ENCODE data around the gene ALMS1.
"Not testable (repeated sequence)": the region's sequence is repeated elsewhere in the genome, so short reads cannot be mapped to it uniquely, and the experiment has no call there.

Gene ALMS1

GRCh38 chr2:73402386-73403103, 16.9 kb downstream of the ALMS1 start:
- no peak for FAIRE-seq

- no peak for FAIRE-seq
These were observed 17.6 kb downstream of the ALMS1 start for GRCh38 chr2:73403237-73403636.

DNA sequence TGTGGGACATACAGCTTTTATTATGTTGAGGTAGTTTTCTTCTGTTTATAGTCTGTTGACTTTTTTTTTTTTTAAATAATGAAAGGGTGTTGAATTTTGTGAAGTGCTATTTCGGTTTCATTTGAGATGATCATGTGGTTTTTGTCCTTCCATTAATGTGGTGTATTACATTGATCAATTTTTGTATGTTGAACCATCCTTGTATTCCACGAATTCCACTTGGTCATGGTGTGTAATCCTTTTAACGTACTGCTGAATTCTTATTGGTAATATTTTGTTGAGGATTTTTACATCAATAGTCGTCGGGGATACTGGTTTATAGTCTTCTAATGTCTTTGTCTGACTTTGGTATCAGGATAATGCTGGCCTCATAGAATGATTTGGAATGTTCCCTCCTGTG, 18.8 kb downstream of the ALMS1 start:
- FAIRE-seq, result no peak

DNA sequence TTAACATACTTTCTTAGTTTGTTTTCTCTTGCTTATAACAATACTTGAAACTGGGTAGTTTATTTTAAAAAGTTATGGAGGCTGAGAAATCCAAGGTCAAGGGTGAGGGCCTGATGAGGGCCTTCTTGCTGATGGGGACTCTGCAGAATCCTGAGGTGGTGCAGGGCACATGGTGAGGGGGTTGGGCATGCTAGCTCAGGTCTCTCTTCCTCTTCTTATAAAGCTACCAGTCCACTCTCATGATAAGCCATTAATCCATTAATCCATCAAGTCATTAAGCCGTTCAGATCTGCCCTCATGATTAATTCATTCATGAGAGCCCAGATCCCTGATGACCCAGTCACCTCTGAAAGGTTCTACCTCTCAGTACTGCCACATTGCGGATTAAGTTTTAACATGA, 21.4 kb downstream of the ALMS1 start:
- no peak for FAIRE-seq

GRCh38 chr2:73408198-73408597, 22.6 kb downstream of the ALMS1 start:
- no peak for FAIRE-seq

DNA sequence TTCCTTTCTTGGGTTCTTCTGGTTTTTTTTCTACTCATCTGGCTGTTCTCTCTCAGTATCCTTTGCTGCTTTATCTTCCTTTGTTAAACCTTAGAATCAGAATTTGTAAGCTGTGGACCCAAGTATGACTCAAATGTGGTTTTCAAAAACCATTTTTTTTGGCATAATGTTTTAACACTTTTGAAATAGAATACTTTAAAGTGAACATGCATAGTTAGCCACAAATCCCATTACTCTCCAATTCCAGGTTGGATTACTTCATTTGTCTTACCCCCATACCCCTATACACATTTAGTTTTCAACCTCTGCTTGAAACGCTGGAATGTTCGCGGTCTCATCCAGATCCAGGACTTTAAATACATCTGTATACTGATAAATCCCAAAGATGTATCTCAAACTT, 29.1 kb downstream of the ALMS1 start:
- no peak for FAIRE-seq

GRCh38 chr2:73415906-73416305, 30.3 kb downstream of the ALMS1 start:
- FAIRE-seq, result no peak

DNA sequence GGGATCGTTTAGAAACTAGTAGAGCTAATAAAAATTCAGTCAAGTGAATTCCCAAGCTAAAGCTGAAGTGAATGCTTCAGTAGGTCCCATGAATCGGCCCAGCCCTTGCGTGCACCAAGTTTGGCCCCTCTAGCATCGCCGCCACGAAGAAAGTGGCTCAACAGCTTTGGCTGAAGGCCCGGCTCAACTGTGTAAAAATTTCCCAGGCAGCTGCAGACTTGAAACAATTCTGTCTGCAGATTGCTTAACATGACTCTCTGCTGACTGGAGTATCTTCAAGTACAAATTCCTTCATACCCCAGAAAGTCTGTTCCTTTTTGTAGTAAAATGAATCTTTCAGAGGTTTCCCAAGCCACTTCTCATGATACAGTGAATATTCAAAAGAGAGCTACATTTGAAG, 32.7 kb downstream of the ALMS1 start:
- FAIRE-seq, result no peak

- FAIRE-seq, result no peak
These were observed 38.3 kb downstream of the ALMS1 start for GRCh38 chr2:73423913-73424312.

DNA sequence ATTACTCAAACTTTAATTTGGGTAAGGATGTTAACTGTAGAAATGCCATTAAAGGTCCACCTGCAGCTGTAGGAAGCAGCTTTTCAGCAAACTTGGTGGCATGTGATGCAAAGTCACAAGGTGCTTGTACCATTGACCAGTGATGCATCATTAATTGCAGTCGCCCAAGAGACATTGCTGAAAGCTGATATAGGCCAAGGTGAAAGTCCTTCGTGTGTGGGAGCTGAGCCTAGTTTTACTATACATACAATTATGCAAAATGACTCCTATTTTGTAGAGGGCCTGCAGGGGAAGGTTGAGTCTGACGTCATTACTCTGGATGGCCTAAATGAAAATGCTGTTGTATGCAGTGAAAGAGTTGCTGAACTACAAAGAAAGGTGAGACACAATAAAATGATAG, 40.5 kb downstream of the ALMS1 start:
- FAIRE-seq, result no peak

GRCh38 chr2:73436019-73436418, 50.4 kb downstream of the ALMS1 start:
- no peak for FAIRE-seq

DNA sequence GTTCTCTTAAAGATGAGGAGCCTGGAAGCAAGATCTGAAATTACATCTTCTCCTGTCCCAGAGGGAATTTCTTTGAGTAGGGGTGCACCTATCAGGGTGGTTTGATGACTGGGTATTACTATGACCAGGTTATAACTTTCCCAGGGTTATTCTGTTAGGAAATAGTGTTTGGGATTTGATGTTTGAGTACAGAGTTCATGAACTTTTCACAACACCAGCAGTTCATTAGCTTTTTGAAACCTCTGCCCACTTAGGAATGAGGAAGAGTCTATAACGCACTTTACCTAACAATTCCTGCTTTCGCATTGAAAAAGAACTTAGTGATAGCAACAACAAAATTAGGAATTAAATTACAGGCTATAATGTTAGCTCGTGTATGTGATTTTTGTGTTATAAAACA, 58.6 kb downstream of the ALMS1 start:
- FAIRE-seq, result no peak

DNA sequence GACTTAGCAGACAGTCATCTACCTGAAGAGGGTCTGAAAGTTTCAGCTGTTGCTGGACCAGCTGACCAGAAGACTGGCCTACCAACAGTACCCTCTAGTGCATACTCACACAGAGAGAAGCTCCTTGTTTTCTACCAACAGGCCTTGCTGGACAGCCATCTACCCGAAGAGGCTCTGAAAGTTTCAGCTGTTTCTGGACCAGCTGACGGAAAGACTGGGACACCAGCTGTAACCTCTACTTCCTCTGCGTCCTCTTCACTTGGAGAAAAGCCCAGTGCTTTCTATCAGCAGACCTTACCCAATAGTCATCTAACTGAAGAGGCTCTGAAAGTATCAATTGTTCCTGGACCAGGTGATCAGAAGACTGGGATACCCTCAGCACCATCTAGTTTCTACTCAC, 63.2 kb downstream of the ALMS1 start:
- FAIRE-seq, result no peak

GRCh38 chr2:73449404-73449803, 63.8 kb downstream of the ALMS1 start:
- no peak for FAIRE-seq

- FAIRE-seq, result no peak
These were observed 65.8 kb downstream of the ALMS1 start for GRCh38 chr2:73451263-73451972.

DNA sequence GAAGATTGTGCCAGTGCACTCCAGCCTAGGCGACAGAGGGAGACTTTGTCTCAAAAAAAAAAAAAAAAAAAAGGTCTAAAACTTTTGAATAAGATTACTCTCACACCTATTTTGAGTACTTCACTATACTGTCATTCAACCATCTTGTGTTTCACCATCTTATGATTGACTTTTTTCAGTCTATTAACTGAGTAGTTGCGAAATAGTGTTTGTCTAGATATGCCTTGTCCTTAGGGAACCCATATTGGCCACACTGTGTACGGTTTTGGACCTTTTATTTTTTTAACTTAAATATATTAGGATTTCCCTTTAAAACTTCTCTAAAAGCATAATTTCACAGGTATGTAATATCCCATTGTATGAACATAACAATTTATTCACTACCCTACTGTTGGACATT, 72.3 kb downstream of the ALMS1 start:
- FAIRE-seq, result no peak

DNA sequence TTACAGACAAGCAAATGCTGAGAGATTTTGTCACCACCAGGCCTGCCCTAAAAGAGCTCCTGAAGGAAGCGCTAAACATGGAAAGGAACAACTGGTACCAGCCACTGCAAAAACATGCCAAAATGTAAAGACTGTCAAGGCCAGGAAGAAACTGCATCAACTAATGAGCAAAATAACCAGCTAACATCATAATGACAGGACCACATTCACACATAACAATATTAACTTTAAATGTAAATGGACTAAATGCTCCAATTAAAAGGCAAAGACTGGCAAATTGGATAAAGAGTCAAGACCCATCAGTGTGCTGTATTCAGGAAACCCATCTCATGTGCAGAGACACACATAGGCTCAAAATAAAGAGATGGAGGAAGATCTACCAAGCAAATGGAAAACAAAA, 76.8 kb downstream of the ALMS1 start:
- FAIRE-seq, result not testable (repeated sequence)

DNA sequence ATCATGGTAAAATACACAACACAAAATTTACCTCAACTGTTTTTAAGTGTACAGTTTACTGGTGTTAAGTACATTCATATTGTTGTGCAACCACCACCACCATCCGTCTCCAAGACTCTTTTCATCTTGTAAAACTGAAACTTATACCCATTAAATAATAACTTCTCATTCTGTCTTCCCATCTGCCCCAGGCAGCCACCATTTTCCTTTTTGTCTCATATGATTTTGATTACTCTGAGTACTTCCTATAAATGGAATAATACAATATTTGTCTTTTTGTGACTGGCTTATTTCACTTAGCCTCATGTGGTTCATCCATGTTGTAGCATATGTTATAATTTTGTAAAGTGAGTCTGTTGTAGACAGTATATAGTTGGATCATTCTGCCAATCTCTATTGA, 82.7 kb downstream of the ALMS1 start:
- FAIRE-seq, result no peak

GRCh38 chr2:73483874-73484273, 98.2 kb downstream of the ALMS1 start:
- FAIRE-seq, result not testable (repeated sequence)

- no peak for FAIRE-seq
These were observed 101.5 kb downstream of the ALMS1 start for GRCh38 chr2:73487112-73487657.

- no peak for FAIRE-seq
These were observed 102.4 kb downstream of the ALMS1 start for GRCh38 chr2:73488079-73488478.

- FAIRE-seq, result no peak
These were observed 103.4 kb downstream of the ALMS1 start for GRCh38 chr2:73489053-73489452.

DNA sequence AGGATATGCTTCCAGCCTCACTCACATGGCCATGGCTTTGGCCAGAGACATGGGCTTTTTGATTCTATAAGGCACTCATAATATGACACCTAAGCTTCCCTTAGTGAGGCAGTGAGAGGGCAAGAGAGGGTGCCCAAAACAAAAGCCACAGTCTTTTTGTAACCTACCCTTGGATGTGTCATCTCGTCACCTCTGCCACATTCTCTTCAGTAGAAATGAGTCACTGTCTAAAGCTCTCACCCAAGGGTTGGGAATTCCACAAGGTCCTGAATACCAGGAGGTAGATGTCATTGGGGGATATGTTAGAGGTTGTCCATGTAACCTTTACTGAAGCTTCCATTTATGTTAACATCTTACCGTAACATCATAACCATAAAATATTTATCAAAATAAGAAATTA, 108.4 kb downstream of the ALMS1 start:
- FAIRE-seq, result no peak

DNA sequence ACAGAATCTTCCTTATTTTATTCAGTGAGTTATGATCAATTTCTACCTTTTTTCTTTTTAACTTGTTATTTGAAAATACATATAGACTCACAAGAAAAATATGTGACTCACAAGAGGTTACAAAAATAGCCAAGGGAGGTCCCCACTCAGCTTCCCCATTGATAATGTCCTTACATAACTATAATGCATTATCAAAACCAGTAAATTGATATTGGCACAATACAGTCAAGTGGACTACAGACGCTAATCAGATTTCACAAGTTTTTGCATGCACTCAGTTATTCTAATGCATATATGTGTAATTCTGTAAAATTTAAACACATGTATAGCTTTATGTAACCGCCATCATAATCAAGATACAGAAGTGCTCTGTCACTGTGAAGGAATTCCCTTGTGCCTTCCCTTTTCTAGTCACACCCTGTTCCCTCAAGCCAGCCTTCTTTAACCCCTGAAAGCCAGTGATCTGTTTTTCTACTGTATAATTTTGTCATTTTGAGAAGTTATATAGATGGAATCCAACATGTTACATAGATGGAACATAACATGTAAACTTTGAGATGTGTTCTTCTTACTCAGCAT, 118.4 kb downstream of the ALMS1 start:
- FAIRE-seq, result no peak

All from G401.6 (cell line).